Endothelial cell of umbilical vein (primary cell): ENCODE data around the gene PARP1. TPM values are rescaled to one million over a fixed set of nuclear protein-coding genes. Genes with fewer than 3 reads are reported as not detected.

Experiments used
- BruUV-seq: library from RNA; stranded (reverse); fragments of 400-500 nt; replicated peaks from 2 replicates; lab custom pipeline; 2021; lab: Mats Ljungman, UMichigan
- CTCF ChIA-PET: fragments of 300-600, 350-600 bp; sonication (Branson Sonifier 250); formaldehyde crosslinking; loops from one replicate; lab custom pipeline; 2021; ENCODE audit warnings: antibody characterized with exemption, inconsistent platforms; lab: Charles Lee
- POLR2A ChIA-PET: fragments of 300-600, 350-600 bp; sonication (Branson Sonifier 250); formaldehyde crosslinking; loops from one replicate; lab custom pipeline; 2021; ENCODE audit warnings: antibody characterized with exemption, inconsistent platforms; lab: Charles Lee
- DNase-seq: peaks from one replicate; pipeline ENCODE4 v3.0.0-alpha.2; 2011; ENCODE audit warnings: low read depth, low spot score
- FAIRE-seq: peaks from 2 replicates; lab custom pipeline; 2011; peaks lifted over from hg19 to GRCh38; lab: Jason Lieb, UNC
- H2AFZ ChIP-seq: 2 replicates; pipeline ENCODE4 v1.6.0; 2012; ENCODE audit warnings: low read depth, low read length, control low read depth, inconsistent platforms
- H3K27ac ChIP-seq: 2 replicates; pipeline ENCODE4 v1.5.1; 2011; ENCODE audit warnings: low read depth, mild to moderate bottlenecking, control low read depth, low read length, moderate library complexity; ENCODE audit not compliant: insufficient read depth
- H3K27me3 ChIP-seq, 2 experiments: 2 replicates each; pipeline versions ENCODE4 v1.6.0 to v1.6.1; 2011; ENCODE audit warnings: low read length in 2 of 2, mixed read lengths in 1 of 2; ENCODE audit not compliant: control insufficient read depth in 2 of 2, insufficient read depth in 2 of 2
- H3K36me3 ChIP-seq, 2 experiments: 2 replicates in 1 of 2; 3 replicates in 1 of 2; pipeline ENCODE4 v1.5.1; 2011; ENCODE audit warnings: low read length in 2 of 2, mild to moderate bottlenecking in 1 of 2, moderate library complexity in 1 of 2; ENCODE audit not compliant: control insufficient read depth in 2 of 2, insufficient read depth in 2 of 2; ENCODE audit errors: extremely low read depth in 1 of 2
- H3K4me1 ChIP-seq: 3 replicates; pipeline ENCODE4 v1.5.1; 2011; ENCODE audit warnings: mild to moderate bottlenecking, low read length; ENCODE audit not compliant: control insufficient read depth, insufficient read depth; ENCODE audit errors: extremely low read depth
- H3K4me2 ChIP-seq: 2 replicates; pipeline ENCODE4 v1.6.1; 2011; ENCODE audit warnings: low read length, control low read depth, mixed read lengths; ENCODE audit not compliant: insufficient read depth
- H3K4me3 ChIP-seq, 3 experiments: fragments of 200-600 bp in 1 of 3; sonication (generic), shearing (Covaris generic) in 1 of 3; replicated peaks in 1 of 3; 2 replicates each; pipeline ENCODE4 v1.5.1; 2011 to 2016; ENCODE audit warnings: control low read depth in 3 of 3, low read length in 3 of 3, mild to moderate bottlenecking in 2 of 3, inconsistent platforms in 1 of 3, low read depth in 1 of 3, moderate library complexity in 1 of 3; ENCODE audit not compliant: insufficient read depth in 1 of 3
- H3K79me2 ChIP-seq: 2 replicates; pipeline ENCODE4 v1.6.0; 2012; ENCODE audit warnings: low read length, inconsistent platforms; ENCODE audit not compliant: control insufficient read depth, insufficient read depth
- H3K9ac ChIP-seq: replicated peaks from 2 replicates; pipeline ENCODE3; 2011; ENCODE audit warnings: low read length, control low read depth; ENCODE audit not compliant: insufficient read depth; ENCODE audit errors: extremely low read depth
- H3K9me1 ChIP-seq: replicated peaks from 3 replicates; pipeline ENCODE4 v1.6.0; 2011; ENCODE audit warnings: mild to moderate bottlenecking, low read length; ENCODE audit not compliant: control insufficient read depth, insufficient read depth; ENCODE audit errors: extremely low read depth
- H3K9me3 ChIP-seq: replicated peaks from 2 replicates; pipeline ENCODE4 v1.5.1; 2012; ENCODE audit warnings: low read length, inconsistent platforms; ENCODE audit not compliant: control insufficient read depth, insufficient read depth
- H4K20me1 ChIP-seq: replicated peaks from 2 replicates; pipeline ENCODE3; 2011; ENCODE audit warnings: mild to moderate bottlenecking, low read length; ENCODE audit not compliant: control insufficient read depth, insufficient read depth; ENCODE audit errors: extremely low read depth
- EZH2 ChIP-seq: IDR thresholded peaks from 2 replicates; pipeline ENCODE4 v1.6.1; 2012; ENCODE audit warnings: borderline replicate concordance, low read depth, mild to moderate bottlenecking, moderate library complexity, low read length, inconsistent platforms; ENCODE audit not compliant: severe bottlenecking
- FOS ChIP-seq: IDR thresholded peaks from 2 replicates; pipeline ENCODE4 v1.6.1; 2011; ENCODE audit warnings: mild to moderate bottlenecking, low read length, moderate library complexity, borderline replicate concordance; ENCODE audit not compliant: insufficient read depth
- GATA2 ChIP-seq: IDR thresholded peaks from 2 replicates; pipeline ENCODE4 v1.7.0; 2011; ENCODE audit warnings: low read depth, mild to moderate bottlenecking, moderate library complexity, mixed read lengths, low read length; ENCODE audit not compliant: insufficient read length, insufficient read depth
- JUN ChIP-seq: IDR thresholded peaks from 2 replicates; pipeline ENCODE4 v1.6.1; 2011; ENCODE audit warnings: borderline replicate concordance, low read depth; ENCODE audit not compliant: insufficient read length, insufficient read depth
- MYC ChIP-seq: IDR thresholded peaks from one replicate; pipeline ENCODE4 v1.6.1; 2011; ENCODE audit warnings: mild to moderate bottlenecking, low read depth, low read length
- POLR2A ChIP-seq: IDR thresholded peaks from 2 replicates; pipeline ENCODE4 v1.6.1; 2012; ENCODE audit warnings: low read depth, mild to moderate bottlenecking, control low read depth, low read length
- POLR2AphosphoS5 ChIP-seq: IDR thresholded peaks from 2 replicates; pipeline ENCODE4 v1.6.1; 2012; ENCODE audit warnings: low read depth, mild to moderate bottlenecking, control low read depth, low read length, moderate library complexity; ENCODE audit not compliant: insufficient read depth
- dilution Hi-C: fragments of 300-500 bp; cut with MboI; formaldehyde crosslinking; loops from one replicate; pipeline ENCODE4 v1.15.0; 2019; ENCODE audit warnings: low sequenced_read_pairs; ENCODE audit not compliant: extremely low pct_ligation_motif_present
- intact Hi-C: fragments of 100-400 bp; cut with micrococcal nuclease; formaldehyde crosslinking; loops from one replicate; pipeline ENCODE4 v1.10.0; 2022
- polyA plus RNA-seq, 4 experiments: library from polyadenylated mRNA; depleted of rRNA in 3 of 4; stranded (reverse) in 3 of 4; unstranded in 1 of 4; fragments of >200 nt; gene quantifications; 2 replicates each; pipeline versions ENCODE4 v1.2.1 to v1.2.3, GENCODE V29; 2011 to 2012; ENCODE audit warnings: missing spikeins in 1 of 4
- total RNA-seq: library from RNA; stranded (reverse); gene quantifications from 2 replicates; pipeline ENCODE4 v1.2.3, GENCODE V29; 2021
- TF ChIP-seq, protein P1 (sequence below): IDR thresholded peaks from 2 replicates; pipeline ENCODE4 v1.6.1; 2011; ENCODE audit not compliant: insufficient read depth, insufficient read length
- TF ChIP-seq, protein P2 (sequence below), 2 donors: IDR thresholded peaks; 1 replicate in 1 of 2; 2 replicates in 1 of 2; pipeline ENCODE4 v1.5.1; 2011; ENCODE audit warnings: low read length in 2 of 2, mild to moderate bottlenecking in 2 of 2, moderate library complexity in 2 of 2, control low read depth in 1 of 2, inconsistent platforms in 1 of 2, low read depth in 1 of 2; ENCODE audit not compliant: insufficient read depth in 1 of 2; ENCODE audit errors: extremely low read depth in 1 of 2

PARP1 gene
- total and polyA plus RNA-seq, 2 donors (not counting 3 experiments of a cell fraction or from before 2014, with no cell fraction given) = 136 to 160 TPM

DNA sequence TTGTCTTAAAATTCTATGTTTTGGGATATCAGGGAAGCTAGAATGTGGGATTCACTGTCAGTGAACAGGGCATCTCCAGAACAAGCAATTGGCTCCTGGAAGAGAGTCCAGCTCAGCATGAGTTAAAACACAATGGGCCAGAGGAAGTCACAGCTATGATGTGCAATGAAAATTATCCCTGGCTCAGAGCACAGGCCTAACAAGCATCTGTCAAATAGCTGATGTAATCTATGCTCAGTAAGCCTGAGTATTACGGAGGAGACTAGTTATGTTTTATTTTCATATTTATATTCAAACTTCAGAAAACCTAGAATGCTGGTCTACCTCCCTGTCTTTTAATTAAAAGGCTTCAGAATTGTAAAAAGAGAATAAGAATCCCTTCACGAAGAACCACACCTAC, 41.6 kb downstream of the PARP1 start:
- Histone ChIP-seq H3K36me3 (peaks cover 21 to 39% of the 10 kb centered on the region in 2 experiments), H3K4me3 (no peak overlapping the region), H3K27me3 (no peaks in the 10 kb centered on the region), H3K9ac (no peak overlapping the region), H2AFZ (no peak overlapping the region), H4K20me1 (no peaks in the 10 kb centered on the region), H3K27ac (peak overlapping the region; percentile 64), H3K4me1 (peaks cover 6% of the 10 kb centered on the region), H3K4me2 (no peak overlapping the region), H3K79me2 (no peaks in the 10 kb centered on the region), H3K9me1 (no peaks in the 10 kb centered on the region), H3K9me3 (no peaks in the 10 kb centered on the region)
- CTCF ChIA-PET = interaction anchor here (1.2 to 1.9 kb wide), 3 partner anchors 41 to 241 kb away, joined by 6 to 8 read pairs (median 6); partner anchors contain the start of genes LIN9 and PARP1
- FAIRE-seq = peak; percentile 84
- DNase-seq = peak; percentile 4
- dilution Hi-C loops = no loop called here
- no TSS peak for BruUV-seq
- intact Hi-C loops = no loop called here
- POLR2A ChIA-PET = no interaction called here
- no peak for TF ChIP-seq MYC
- no peak for TF ChIP-seq GATA2
- no peak for TF ChIP-seq FOS
- TF ChIP-seq EZH2 = no peak
- TF ChIP-seq JUN = no peak
- TF ChIP-seq POLR2AphosphoS5 = no peak
- TF ChIP-seq, protein P1, sequence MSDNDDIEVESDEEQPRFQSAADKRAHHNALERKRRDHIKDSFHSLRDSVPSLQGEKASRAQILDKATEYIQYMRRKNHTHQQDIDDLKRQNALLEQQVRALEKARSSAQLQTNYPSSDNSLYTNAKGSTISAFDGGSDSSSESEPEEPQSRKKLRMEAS = no peak
- no peak for TF ChIP-seq POLR2A
- TF ChIP-seq, protein P2, sequence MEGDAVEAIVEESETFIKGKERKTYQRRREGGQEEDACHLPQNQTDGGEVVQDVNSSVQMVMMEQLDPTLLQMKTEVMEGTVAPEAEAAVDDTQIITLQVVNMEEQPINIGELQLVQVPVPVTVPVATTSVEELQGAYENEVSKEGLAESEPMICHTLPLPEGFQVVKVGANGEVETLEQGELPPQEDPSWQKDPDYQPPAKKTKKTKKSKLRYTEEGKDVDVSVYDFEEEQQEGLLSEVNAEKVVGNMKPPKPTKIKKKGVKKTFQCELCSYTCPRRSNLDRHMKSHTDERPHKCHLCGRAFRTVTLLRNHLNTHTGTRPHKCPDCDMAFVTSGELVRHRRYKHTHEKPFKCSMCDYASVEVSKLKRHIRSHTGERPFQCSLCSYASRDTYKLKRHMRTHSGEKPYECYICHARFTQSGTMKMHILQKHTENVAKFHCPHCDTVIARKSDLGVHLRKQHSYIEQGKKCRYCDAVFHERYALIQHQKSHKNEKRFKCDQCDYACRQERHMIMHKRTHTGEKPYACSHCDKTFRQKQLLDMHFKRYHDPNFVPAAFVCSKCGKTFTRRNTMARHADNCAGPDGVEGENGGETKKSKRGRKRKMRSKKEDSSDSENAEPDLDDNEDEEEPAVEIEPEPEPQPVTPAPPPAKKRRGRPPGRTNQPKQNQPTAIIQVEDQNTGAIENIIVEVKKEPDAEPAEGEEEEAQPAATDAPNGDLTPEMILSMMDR (IDR thresholded peaks at IDR 0.05; ENCODE audit: extremely low read depth in 1 of 2, insufficient read depth in 1 of 2, low read depth in 1 of 2, low read length in 2 of 2) = no peak
